ENCODE measurements around the gene ICE2.

The ICE2 gene

DNA sequence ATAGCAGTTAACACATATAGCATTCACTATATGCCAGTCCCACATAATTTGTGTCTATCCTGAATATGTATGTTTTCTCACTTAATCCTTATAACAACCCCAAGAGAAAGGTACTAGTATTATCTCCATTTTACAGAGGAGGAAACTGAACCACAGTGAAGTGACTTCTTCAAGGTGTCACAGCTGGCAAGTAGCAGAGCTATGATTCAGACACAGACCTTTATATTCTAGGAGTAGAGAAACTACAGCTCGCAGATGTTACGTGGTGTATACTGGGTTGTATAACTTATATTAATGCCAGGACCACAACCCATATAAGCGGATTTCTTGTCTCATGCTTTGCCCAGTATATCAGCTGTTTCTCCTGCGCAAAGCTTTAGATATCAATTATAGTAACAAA lies 29.5 kb upstream of the ICE2 start:
- TF ChIP-seq EZH2phosphoT487 (conservative IDR thresholded peaks at IDR 0.05; ENCODE audit: low read length) (no peak), CTCF (IDR thresholded peaks at IDR 0.05; ENCODE audit: insufficient read depth, low read length, poor library complexity, severe bottlenecking) (no peak)

GRCh38 chr15:60507596-60508424 lies 28.9 kb upstream of the ICE2 start:
- Histone ChIP-seq H3K9me3 (ENCODE audit: insufficient read depth, low read length) (no peaks in the 10 kb centered on the region), H3K36me3 (ENCODE audit: low read length) (no peaks in the 10 kb centered on the region), H4K20me1 (ENCODE audit: low read depth, low read length) (no peaks in the 10 kb centered on the region), H3K27me3 (ENCODE audit: low read length) (no peaks in the 10 kb centered on the region), H3K4me3 (ENCODE audit: insufficient read depth, low read length, poor library complexity, severe bottlenecking) (no peak overlapping the region), H3K79me2 (ENCODE audit: insufficient read depth, low read length) (no peaks in the 10 kb centered on the region), H3K9ac (ENCODE audit: low read length) (no peak overlapping the region), H3K27ac (ENCODE audit: low read depth, low read length) (no peak overlapping the region), H3K4me2 (ENCODE audit: low read depth, low read length, poor library complexity, severe bottlenecking) (no peak overlapping the region), H3K9me2 (replicated peaks; ENCODE audit: insufficient read depth, low read length) (no peaks in the 10 kb centered on the region), H3F3A (ENCODE audit: insufficient read depth) (no peaks in the 10 kb centered on the region), H2AFZ (ENCODE audit: low read depth, low read length, severe bottlenecking) (no peak overlapping the region)
- TF ChIP-seq EZH2phosphoT487 (conservative IDR thresholded peaks at IDR 0.05; ENCODE audit: low read length) = no peak
- peak; percentile 83 for TF ChIP-seq CTCF (IDR thresholded peaks at IDR 0.05; ENCODE audit: insufficient read depth, low read length, poor library complexity, severe bottlenecking)

More for the DNA sequence above, 29.5 kb upstream of the ICE2 start:
- H3K27me3 ChIP-seq (ENCODE audit: low read length) = no peaks in the 10 kb centered on the region
- H2AFZ ChIP-seq (ENCODE audit: low read depth, low read length, severe bottlenecking) = no peak overlapping the region
- H3K4me2 ChIP-seq (ENCODE audit: low read depth, low read length, poor library complexity, severe bottlenecking) = no peak overlapping the region
- no peaks in the 10 kb centered on the region for H3K9me3 ChIP-seq (ENCODE audit: insufficient read depth, low read length)
- no peak overlapping the region for H3K9ac ChIP-seq (ENCODE audit: low read length)
- H3K36me3 ChIP-seq (ENCODE audit: low read length) = no peaks in the 10 kb centered on the region
- no peak overlapping the region for H3K4me3 ChIP-seq (ENCODE audit: insufficient read depth, low read length, poor library complexity, severe bottlenecking)
- no peaks in the 10 kb centered on the region for H4K20me1 ChIP-seq (ENCODE audit: low read depth, low read length)
- H3F3A ChIP-seq (ENCODE audit: insufficient read depth) = no peaks in the 10 kb centered on the region
- H3K9me2 ChIP-seq (replicated peaks; ENCODE audit: insufficient read depth, low read length) = no peaks in the 10 kb centered on the region
- H3K79me2 ChIP-seq (ENCODE audit: insufficient read depth, low read length) = no peaks in the 10 kb centered on the region
- H3K27ac ChIP-seq (ENCODE audit: low read depth, low read length) = no peak overlapping the region

DNA sequence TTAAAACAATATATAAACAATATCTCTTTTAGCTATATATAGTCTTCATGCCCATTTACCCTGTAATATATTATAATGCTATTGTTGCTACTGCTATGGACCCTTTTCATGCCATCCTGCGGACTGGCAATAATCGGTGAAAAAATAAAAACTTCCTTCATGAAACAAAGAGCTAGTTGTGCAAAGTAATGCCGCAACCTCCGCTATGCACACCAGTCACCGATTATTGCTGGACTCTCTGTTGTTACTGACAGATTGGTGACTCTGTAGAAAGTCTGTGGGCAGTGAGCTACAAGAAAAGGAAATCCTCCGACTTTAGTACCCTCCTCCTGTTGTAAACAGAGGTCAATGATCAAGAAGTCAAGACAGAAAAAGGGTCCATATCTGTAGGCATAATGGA lies 17.9 kb upstream of the ICE2 start:
- Histone ChIP-seq H3K9me2 (replicated peaks; ENCODE audit: insufficient read depth, low read length) (no peaks in the 10 kb centered on the region), H3K9me3 (ENCODE audit: insufficient read depth, low read length) (no peaks in the 10 kb centered on the region), H3K9ac (ENCODE audit: low read length) (no peak overlapping the region), H3F3A (ENCODE audit: insufficient read depth) (no peaks in the 10 kb centered on the region), H3K27me3 (ENCODE audit: low read length) (no peaks in the 10 kb centered on the region), H3K36me3 (ENCODE audit: low read length) (no peaks in the 10 kb centered on the region), H3K4me2 (ENCODE audit: low read depth, low read length, poor library complexity, severe bottlenecking) (no peak overlapping the region), H2AFZ (ENCODE audit: low read depth, low read length, severe bottlenecking) (no peak overlapping the region), H3K4me3 (ENCODE audit: insufficient read depth, low read length, poor library complexity, severe bottlenecking) (no peak overlapping the region), H3K27ac (ENCODE audit: low read depth, low read length) (no peak overlapping the region), H3K79me2 (ENCODE audit: insufficient read depth, low read length) (no peaks in the 10 kb centered on the region), H4K20me1 (ENCODE audit: low read depth, low read length) (no peaks in the 10 kb centered on the region)
- TF ChIP-seq EZH2phosphoT487 (conservative IDR thresholded peaks at IDR 0.05; ENCODE audit: low read length) = no peak
- no peak for TF ChIP-seq CTCF (IDR thresholded peaks at IDR 0.05; ENCODE audit: insufficient read depth, low read length, poor library complexity, severe bottlenecking)

Data from SU-DHL-6 (cell line).